ENCODE results near the gene THRB. TPM values are rescaled to one million over a fixed set of nuclear protein-coding genes. Genes with fewer than 3 reads are reported as not detected.

The THRB gene
- total and polyA plus RNA-seq, 9 of the 15 experiments (the other 6 are each of a cell fraction or from before 2014, with no cell fraction given), result 1.7 to 14.9 (median 6.9) TPM

DNA sequence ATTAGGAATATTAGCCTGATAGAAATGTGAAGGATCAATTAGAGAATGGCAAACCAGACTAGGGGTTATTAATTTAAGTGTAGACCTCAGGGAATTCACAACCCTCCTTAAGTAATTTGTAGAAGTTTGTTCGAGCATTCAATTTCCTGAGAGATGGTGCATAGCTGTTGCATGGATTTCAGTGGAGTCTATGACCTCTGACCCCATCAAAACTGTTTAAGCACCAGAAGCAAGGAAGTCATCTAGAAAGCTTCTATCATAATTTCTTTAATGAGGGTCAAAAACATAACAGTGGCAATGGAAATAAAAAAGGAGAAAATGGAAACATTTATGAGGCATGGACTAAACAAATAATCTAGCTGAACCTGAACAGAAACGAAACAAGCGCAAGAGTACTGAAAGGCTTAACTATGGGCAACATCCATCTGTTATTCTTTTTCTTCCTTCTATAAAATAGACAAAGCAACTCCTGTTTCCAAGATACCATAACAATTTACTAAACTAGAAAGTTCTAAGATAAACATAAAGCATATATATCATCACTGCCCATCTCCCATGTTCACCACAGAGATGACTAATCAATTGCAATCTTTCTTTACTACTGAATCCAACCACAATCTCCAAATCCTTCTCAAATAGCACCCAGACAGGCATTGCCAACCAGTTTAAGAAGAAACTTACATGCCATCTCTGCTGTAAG is 151.4 kb downstream of the THRB start (continued):
- TF ChIP-seq, protein P1, sequence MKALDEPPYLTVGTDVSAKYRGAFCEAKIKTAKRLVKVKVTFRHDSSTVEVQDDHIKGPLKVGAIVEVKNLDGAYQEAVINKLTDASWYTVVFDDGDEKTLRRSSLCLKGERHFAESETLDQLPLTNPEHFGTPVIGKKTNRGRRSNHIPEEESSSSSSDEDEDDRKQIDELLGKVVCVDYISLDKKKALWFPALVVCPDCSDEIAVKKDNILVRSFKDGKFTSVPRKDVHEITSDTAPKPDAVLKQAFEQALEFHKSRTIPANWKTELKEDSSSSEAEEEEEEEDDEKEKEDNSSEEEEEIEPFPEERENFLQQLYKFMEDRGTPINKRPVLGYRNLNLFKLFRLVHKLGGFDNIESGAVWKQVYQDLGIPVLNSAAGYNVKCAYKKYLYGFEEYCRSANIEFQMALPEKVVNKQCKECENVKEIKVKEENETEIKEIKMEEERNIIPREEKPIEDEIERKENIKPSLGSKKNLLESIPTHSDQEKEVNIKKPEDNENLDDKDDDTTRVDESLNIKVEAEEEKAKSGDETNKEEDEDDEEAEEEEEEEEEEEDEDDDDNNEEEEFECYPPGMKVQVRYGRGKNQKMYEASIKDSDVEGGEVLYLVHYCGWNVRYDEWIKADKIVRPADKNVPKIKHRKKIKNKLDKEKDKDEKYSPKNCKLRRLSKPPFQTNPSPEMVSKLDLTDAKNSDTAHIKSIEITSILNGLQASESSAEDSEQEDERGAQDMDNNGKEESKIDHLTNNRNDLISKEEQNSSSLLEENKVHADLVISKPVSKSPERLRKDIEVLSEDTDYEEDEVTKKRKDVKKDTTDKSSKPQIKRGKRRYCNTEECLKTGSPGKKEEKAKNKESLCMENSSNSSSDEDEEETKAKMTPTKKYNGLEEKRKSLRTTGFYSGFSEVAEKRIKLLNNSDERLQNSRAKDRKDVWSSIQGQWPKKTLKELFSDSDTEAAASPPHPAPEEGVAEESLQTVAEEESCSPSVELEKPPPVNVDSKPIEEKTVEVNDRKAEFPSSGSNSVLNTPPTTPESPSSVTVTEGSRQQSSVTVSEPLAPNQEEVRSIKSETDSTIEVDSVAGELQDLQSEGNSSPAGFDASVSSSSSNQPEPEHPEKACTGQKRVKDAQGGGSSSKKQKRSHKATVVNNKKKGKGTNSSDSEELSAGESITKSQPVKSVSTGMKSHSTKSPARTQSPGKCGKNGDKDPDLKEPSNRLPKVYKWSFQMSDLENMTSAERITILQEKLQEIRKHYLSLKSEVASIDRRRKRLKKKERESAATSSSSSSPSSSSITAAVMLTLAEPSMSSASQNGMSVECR (CRISPR knock-in tag; IDR thresholded peaks at IDR 0.05), result no peak
- TF ChIP-seq JUND (IDR thresholded peaks at IDR 0.05; ENCODE audit: borderline replicate concordance, low read depth, low read length), result peak; percentile 53; the same call in 1 of the 2 replicates
- TF ChIP-seq JUND (tag; IDR thresholded peaks at IDR 0.05; ENCODE audit: borderline replicate concordance, low read depth, low read length), result peak; percentile 30; the same call in 1 of the 3 replicates
- no peak for TF ChIP-seq POLR2AphosphoS2 (IDR thresholded peaks at IDR 0.05; ENCODE audit: low read length)
- TF ChIP-seq MAFG (tag; conservative IDR thresholded peaks at IDR 0.05), result no peak
- TF ChIP-seq, protein P2, sequence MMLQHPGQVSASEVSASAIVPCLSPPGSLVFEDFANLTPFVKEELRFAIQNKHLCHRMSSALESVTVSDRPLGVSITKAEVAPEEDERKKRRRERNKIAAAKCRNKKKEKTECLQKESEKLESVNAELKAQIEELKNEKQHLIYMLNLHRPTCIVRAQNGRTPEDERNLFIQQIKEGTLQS (IDR thresholded peaks at IDR 0.05), result 0 out of 2 replicates have a peak, but pooled peaks have one; percentile 30
- TF ChIP-seq, protein P2 (CRISPR knock-in tag; conservative IDR thresholded peaks at IDR 0.05), result no peak
- TF ChIP-seq SMARCA4 (IDR thresholded peaks at IDR 0.05), result peak; percentile 50
- TF ChIP-seq ZZZ3 (IDR thresholded peaks at IDR 0.05), result no peak
- peak; percentile 35 for TF ChIP-seq SMARCB1 (IDR thresholded peaks at IDR 0.05; ENCODE audit: insufficient read length, low read depth)
- TF ChIP-seq ZNF311 (CRISPR knock-in tag; IDR thresholded peaks at IDR 0.05), result 0 out of 2 replicates have a peak, but pooled peaks have one; percentile 10
- peak; percentile 77; the same call in 1 of the 2 replicates for TF ChIP-seq FOXJ2 (tag; IDR thresholded peaks at IDR 0.05)
- TF ChIP-seq BRF1 (IDR thresholded peaks at IDR 0.05; ENCODE audit: borderline replicate concordance, extremely low read depth, insufficient read length), result no peak
- TF ChIP-seq DMBX1 (CRISPR knock-in tag; IDR thresholded peaks at IDR 0.05; ENCODE audit: borderline replicate concordance), result no peak
- TF ChIP-seq, protein P3, sequence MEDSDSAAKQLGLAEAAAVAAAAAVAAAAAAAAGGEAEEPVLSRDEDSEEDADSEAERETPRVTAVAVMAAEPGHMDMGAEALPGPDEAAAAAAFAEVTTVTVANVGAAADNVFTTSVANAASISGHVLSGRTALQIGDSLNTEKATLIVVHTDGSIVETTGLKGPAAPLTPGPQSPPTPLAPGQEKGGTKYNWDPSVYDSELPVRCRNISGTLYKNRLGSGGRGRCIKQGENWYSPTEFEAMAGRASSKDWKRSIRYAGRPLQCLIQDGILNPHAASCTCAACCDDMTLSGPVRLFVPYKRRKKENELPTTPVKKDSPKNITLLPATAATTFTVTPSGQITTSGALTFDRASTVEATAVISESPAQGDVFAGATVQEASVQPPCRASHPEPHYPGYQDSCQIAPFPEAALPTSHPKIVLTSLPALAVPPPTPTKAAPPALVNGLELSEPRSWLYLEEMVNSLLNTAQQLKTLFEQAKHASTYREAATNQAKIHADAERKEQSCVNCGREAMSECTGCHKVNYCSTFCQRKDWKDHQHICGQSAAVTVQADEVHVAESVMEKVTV (CRISPR knock-in tag; IDR thresholded peaks at IDR 0.05), result no peak
- TF ChIP-seq FOSL1 (tag; conservative IDR thresholded peaks at IDR 0.05), result peak; percentile 82
- TF ChIP-seq SMARCE1 (IDR thresholded peaks at IDR 0.05), result peak; percentile 75; the same call in 1 of the 2 replicates

Data from K562 (cell line).